ENCODE data around the gene IL5RA.

IL5RA gene

GRCh38 chr3:3125977-3126376, 15.8 kb upstream of the IL5RA start:
- no peak for TF ChIP-seq CTCF (conservative IDR thresholded peaks at IDR 0.05; ENCODE audit: low read length)
- no peak for DNase-seq (ENCODE audit: low read depth)
- H3K4me3 ChIP-seq (ENCODE audit: low read length), result peak overlapping the region; percentile 68

- no peak overlapping the region for H3K4me3 ChIP-seq (ENCODE audit: low read length)
- TF ChIP-seq CTCF (conservative IDR thresholded peaks at IDR 0.05; ENCODE audit: low read length), result no peak
- peak; percentile 17 for DNase-seq (ENCODE audit: low read depth)
Observed at GRCh38 chr3:3119393-3119851, 9.2 kb upstream of the IL5RA start.

- TF ChIP-seq CTCF (conservative IDR thresholded peaks at IDR 0.05; ENCODE audit: low read length), result no peak
- no peak for DNase-seq (ENCODE audit: low read depth)
- no peak overlapping the region for H3K4me3 ChIP-seq (ENCODE audit: low read length)
Observed at GRCh38 chr3:3117651-3118050, 7.5 kb upstream of the IL5RA start.

- no peak for TF ChIP-seq CTCF (conservative IDR thresholded peaks at IDR 0.05; ENCODE audit: low read length)
- DNase-seq (ENCODE audit: low read depth), result no peak
- no peak overlapping the region for H3K4me3 ChIP-seq (ENCODE audit: low read length)
Observed at GRCh38 chr3:3113042-3113709, 3.0 kb upstream of the IL5RA start.

- DNase-seq (ENCODE audit: low read depth), result no peak
- no peak for TF ChIP-seq CTCF (conservative IDR thresholded peaks at IDR 0.05; ENCODE audit: low read length)
- no peak overlapping the region for H3K4me3 ChIP-seq (ENCODE audit: low read length)
Observed at GRCh38 chr3:3110749-3111361, 681 bp upstream of the IL5RA start.

GRCh38 chr3:3109407-3110298, 521 bp downstream of the IL5RA start:
- DNase-seq (ENCODE audit: low read depth), result no peak
- no peak overlapping the region for H3K4me3 ChIP-seq (ENCODE audit: low read length)
- no peak for TF ChIP-seq CTCF (conservative IDR thresholded peaks at IDR 0.05; ENCODE audit: low read length)

All from AG10803 (cell line).